LNCAP (cell line): ENCODE results near the gene CCN5.
A peak's percentile ranks its signal among the peaks of the same experiment; 100 is the strongest.

Experiments
- CTCF ChIP-seq: fragments of 450-650 bp; IDR thresholded peaks from 2 replicates; pipeline ENCODE4 v1.5.1; 2017; ENCODE audit warnings: mild to moderate bottlenecking

The CCN5 gene

GRCh38 chr20:44714701-44715498 is at the start of gene CCN5:
CCN5 (plus strand) TSS chr20:44715369; CDS start chr20:44715391, 22 bp downstream.
- no peak for TF ChIP-seq CTCF

GRCh38 chr20:44666066-44666465 is 49.1 kb upstream of the CCN5 start:
- no peak for TF ChIP-seq CTCF

- TF ChIP-seq CTCF: no peak
Measured at GRCh38 chr20:44678242-44678641, 36.9 kb upstream of the CCN5 start.

- no peak for TF ChIP-seq CTCF
Measured at GRCh38 chr20:44678990-44679611, 36.1 kb upstream of the CCN5 start.

- TF ChIP-seq CTCF: no peak
Measured at GRCh38 chr20:44681796-44682566, 33.2 kb upstream of the CCN5 start.

GRCh38 chr20:44683263-44684046 is 31.7 kb upstream of the CCN5 start:
- TF ChIP-seq CTCF: peak; percentile 87
